ENCODE data around the gene TRAF4.

TRAF4 gene

GRCh38 chr17:28740406-28741357 is 3.1 kb upstream of the TRAF4 start:
- H3K4me3 ChIP-seq (ENCODE audit: low read depth, low read length), result no peak overlapping the region
- in situ Hi-C loops (cut with HindIII; ENCODE audit: low sequenced_read_pairs), result no loop called here
- no peak for TF ChIP-seq CTCF (IDR thresholded peaks at IDR 0.05; ENCODE audit: low read depth, low read length)
- DNase-seq (ENCODE audit: low read depth, low spot score), result no peak

GRCh38 chr17:28741358-28742349 is 2.2 kb upstream of the TRAF4 start:
- in situ Hi-C loops (cut with HindIII; ENCODE audit: low sequenced_read_pairs), result no loop called here
- no peak for DNase-seq (ENCODE audit: low read depth, low spot score)
- no peak overlapping the region for H3K4me3 ChIP-seq (ENCODE audit: low read depth, low read length)
- no peak for TF ChIP-seq CTCF (IDR thresholded peaks at IDR 0.05; ENCODE audit: low read depth, low read length)

GRCh38 chr17:28744104-28744971 is 527 bp downstream of the TRAF4 start:
- H3K4me3 ChIP-seq (ENCODE audit: low read depth, low read length), result peak overlapping the region; percentile 93
- in situ Hi-C loops (cut with HindIII; ENCODE audit: low sequenced_read_pairs), result no loop called here
- TF ChIP-seq CTCF (IDR thresholded peaks at IDR 0.05; ENCODE audit: low read depth, low read length), result no peak
- DNase-seq (ENCODE audit: low read depth, low spot score), result peak; percentile 40

GRCh38 chr17:28744972-28745785 is 1.4 kb downstream of the TRAF4 start:
- DNase-seq (ENCODE audit: low read depth, low spot score), result peak; percentile 64
- in situ Hi-C loops (cut with HindIII; ENCODE audit: low sequenced_read_pairs), result no loop called here
- peak overlapping the region; percentile 93 for H3K4me3 ChIP-seq (ENCODE audit: low read depth, low read length)
- TF ChIP-seq CTCF (IDR thresholded peaks at IDR 0.05; ENCODE audit: low read depth, low read length), result no peak

- H3K4me3 ChIP-seq (ENCODE audit: low read depth, low read length), result peak overlapping the region; percentile 93
- TF ChIP-seq CTCF (IDR thresholded peaks at IDR 0.05; ENCODE audit: low read depth, low read length), result no peak
- in situ Hi-C loops (cut with HindIII; ENCODE audit: low sequenced_read_pairs), result no loop called here
- DNase-seq (ENCODE audit: low read depth, low spot score), result no peak
Measured at GRCh38 chr17:28745786-28746411, 2.1 kb downstream of the TRAF4 start.
